Measurements from ENCODE around the gene G6PD. TPM values are rescaled to one million over a fixed set of nuclear protein-coding genes. Genes with fewer than 3 reads are reported as not detected.
"Not testable (repeated sequence)": the region's sequence is repeated elsewhere in the genome, so short reads cannot be mapped to it uniquely, and the experiment has no call there.

G6PD gene
- 32.0 and 32.9 TPM in 2 replicates for total RNA-seq (2014; rRNA removed; shearing (Covaris generic))

- DNase-seq (ENCODE audit: low spot score), result peak; percentile 65
- in situ Hi-C loops (cut with HindIII; ENCODE audit: low sequenced_read_pairs), result no loop called here
These were observed at the start of gene G6PD for GRCh38 chrX:154546354-154547244. Gene G6PD, minus strand, starts transcription at chrX:154546846. Its CDS starts 691 bp downstream, at chrX:154546155.

- in situ Hi-C loops (cut with HindIII; ENCODE audit: low sequenced_read_pairs), result no loop called here
- DNase-seq (ENCODE audit: low spot score), result no peak
These were observed 49.1 kb upstream of the G6PD start for GRCh38 chrX:154595559-154596249.

- in situ Hi-C loops (cut with HindIII; ENCODE audit: low sequenced_read_pairs), result no loop called here
These were observed 47.8 kb upstream of the G6PD start for GRCh38 chrX:154594491-154594890.

GRCh38 chrX:154593201-154593600 is 46.6 kb upstream of the G6PD start:
- DNase-seq (ENCODE audit: low spot score), result no peak
- in situ Hi-C loops (cut with HindIII; ENCODE audit: low sequenced_read_pairs), result no loop called here

More at GRCh38 chrX:154594491-154594890, 47.8 kb upstream of the G6PD start:
- DNase-seq (ENCODE audit: low spot score), result no peak

GRCh38 chrX:154592505-154592904 is 45.9 kb upstream of the G6PD start:
- DNase-seq (ENCODE audit: low spot score), result no peak
- in situ Hi-C loops (cut with HindIII; ENCODE audit: low sequenced_read_pairs), result no loop called here

- in situ Hi-C loops (cut with HindIII; ENCODE audit: low sequenced_read_pairs); DNase-seq (ENCODE audit: low spot score): not testable (repeated sequence)
These were observed 43.8 kb upstream of the G6PD start for GRCh38 chrX:154590415-154590814.

- DNase-seq (ENCODE audit: low spot score); in situ Hi-C loops (cut with HindIII; ENCODE audit: low sequenced_read_pairs): not testable (repeated sequence)
These were observed 38.0 kb upstream of the G6PD start, which contains the start of gene CTAG1A for GRCh38 chrX:154584585-154585183. Gene CTAG1A, plus strand, starts transcription at chrX:154585133. Its CDS starts 74 bp downstream, at chrX:154585207.

GRCh38 chrX:154582994-154583393 is 36.3 kb upstream of the G6PD start:
- DNase-seq (ENCODE audit: low spot score); in situ Hi-C loops (cut with HindIII; ENCODE audit: low sequenced_read_pairs): not testable (repeated sequence)

GRCh38 chrX:154575076-154575475 is 28.4 kb upstream of the G6PD start:
- in situ Hi-C loops (cut with HindIII; ENCODE audit: low sequenced_read_pairs), result not testable (repeated sequence)

GRCh38 chrX:154573061-154573460 is 26.4 kb upstream of the G6PD start:
- DNase-seq (ENCODE audit: low spot score), result not testable (repeated sequence)

More at GRCh38 chrX:154575076-154575475, 28.4 kb upstream of the G6PD start:
- DNase-seq (ENCODE audit: low spot score), result not testable (repeated sequence)

GRCh38 chrX:154570361-154570760 is 23.7 kb upstream of the G6PD start:
- in situ Hi-C loops (cut with HindIII; ENCODE audit: low sequenced_read_pairs); DNase-seq (ENCODE audit: low spot score): not testable (repeated sequence)

More at GRCh38 chrX:154573061-154573460, 26.4 kb upstream of the G6PD start:
- in situ Hi-C loops (cut with HindIII; ENCODE audit: low sequenced_read_pairs), result not testable (repeated sequence)

GRCh38 chrX:154562295-154562694 is 15.6 kb upstream of the G6PD start:
- DNase-seq (ENCODE audit: low spot score); in situ Hi-C loops (cut with HindIII; ENCODE audit: low sequenced_read_pairs): not testable (repeated sequence)

GRCh38 chrX:154560326-154560725 is 13.7 kb upstream of the G6PD start:
- in situ Hi-C loops (cut with HindIII; ENCODE audit: low sequenced_read_pairs); DNase-seq (ENCODE audit: low spot score): not testable (repeated sequence)

- in situ Hi-C loops (cut with HindIII; ENCODE audit: low sequenced_read_pairs), result not testable (repeated sequence)
These were observed 12.2 kb upstream of the G6PD start for GRCh38 chrX:154558896-154559295.

GRCh38 chrX:154558060-154558690 is 11.5 kb upstream of the G6PD start:
- in situ Hi-C loops (cut with HindIII; ENCODE audit: low sequenced_read_pairs), result not testable (repeated sequence)

More at GRCh38 chrX:154558896-154559295, 12.2 kb upstream of the G6PD start:
- not testable (repeated sequence) for DNase-seq (ENCODE audit: low spot score)

GRCh38 chrX:154552112-154552806 is 5.6 kb upstream of the G6PD start:
- in situ Hi-C loops (cut with HindIII; ENCODE audit: low sequenced_read_pairs); DNase-seq (ENCODE audit: low spot score): not testable (repeated sequence)

More at GRCh38 chrX:154558060-154558690, 11.5 kb upstream of the G6PD start:
- not testable (repeated sequence) for DNase-seq (ENCODE audit: low spot score)

GRCh38 chrX:154549766-154550165 is 3.1 kb upstream of the G6PD start:
- no peak for DNase-seq (ENCODE audit: low spot score)
- in situ Hi-C loops (cut with HindIII; ENCODE audit: low sequenced_read_pairs), result no loop called here

GRCh38 chrX:154548028-154548316 is 1.3 kb upstream of the G6PD start:
- no peak for DNase-seq (ENCODE audit: low spot score)
- in situ Hi-C loops (cut with HindIII; ENCODE audit: low sequenced_read_pairs), result no loop called here

Data from G401 (cell line).